PC-3 (cell line): ENCODE results near the gene STAT5B.

ENCODE experiments used
- CTCF ChIP-seq: fragments of 300-600 bp; sonication (generic); conservative IDR thresholded peaks from 2 replicates; pipeline ENCODE4 v1.5.1; 2017; ENCODE audit warnings: antibody characterized with exemption, low read depth, mild to moderate bottlenecking, low read length
- EZH2 ChIP-seq: fragments of 300-600 bp; sonication (generic); IDR thresholded peaks from one replicate; pipeline ENCODE4 v1.6.1; 2017; ENCODE audit warnings: antibody characterized with exemption, mild to moderate bottlenecking, low read length; ENCODE audit not compliant: unreplicated experiment
- EZH2phosphoT487 ChIP-seq: fragments of 300-600 bp; sonication (generic); IDR thresholded peaks from 2 replicates; pipeline ENCODE4 v1.6.1; 2018; ENCODE audit warnings: mild to moderate bottlenecking, antibody characterized with exemption, low read length, borderline replicate concordance

- TF ChIP-seq CTCF, result no peak
- TF ChIP-seq EZH2, result no peak
- no peak for TF ChIP-seq EZH2phosphoT487
Observed at GRCh38 chr17:42291129-42291528, 14.9 kb upstream of the STAT5B start.
